Germinal center (tissue), 1 donor: ENCODE results near the gene VNN1.
"Not testable (repeated sequence)": the region's sequence is repeated elsewhere in the genome, so short reads cannot be mapped to it uniquely, and the experiment has no call there.

Experiments
- DNase-seq: peaks from one replicate; pipeline ENCODE4 v3.0.0; 2012; ENCODE audit warnings: mixed read lengths, low spot score

The VNN1 gene

GRCh38 chr6:132669690-132670291 lies 44.1 kb downstream of the VNN1 start:
- DNase-seq, result peak; percentile 27

- DNase-seq, result no peak
Observed at GRCh38 chr6:132666118-132666517, 47.7 kb downstream of the VNN1 start.

GRCh38 chr6:132664309-132665034 lies 49.4 kb downstream of the VNN1 start:
- DNase-seq, result no peak

- no peak for DNase-seq
Observed at GRCh38 chr6:132663661-132664060, 50.2 kb downstream of the VNN1 start.

- no peak for DNase-seq
Observed at GRCh38 chr6:132661906-132662305, 51.9 kb downstream of the VNN1 start.

GRCh38 chr6:132659082-132659481 lies 54.8 kb downstream of the VNN1 start, which contains the start of gene TAAR1:
TSS of gene TAAR1 (minus strand) at chr6:132659182. CDS start at chr6:132646003, 13,179 bp downstream.
- DNase-seq, result no peak

- DNase-seq, result peak; percentile 9
Observed at GRCh38 chr6:132651062-132651461, 62.8 kb downstream of the VNN1 start.

- no peak for DNase-seq
Observed at GRCh38 chr6:132650429-132650828, 63.4 kb downstream of the VNN1 start.

GRCh38 chr6:132648828-132649227 lies 65.0 kb downstream of the VNN1 start:
- no peak for DNase-seq

- DNase-seq, result no peak
Observed at GRCh38 chr6:132648356-132648755, 65.5 kb downstream of the VNN1 start.

- DNase-seq, result peak; percentile 31
Observed at GRCh38 chr6:132643547-132643946, 70.3 kb downstream of the VNN1 start.

GRCh38 chr6:132637135-132637534 lies 76.7 kb downstream of the VNN1 start:
- not testable (repeated sequence) for DNase-seq

GRCh38 chr6:132635906-132636305 lies 77.9 kb downstream of the VNN1 start:
- DNase-seq, result not testable (repeated sequence)

- not testable (repeated sequence) for DNase-seq
Observed at GRCh38 chr6:132635288-132635687, 78.6 kb downstream of the VNN1 start.

- DNase-seq, result no peak
Observed at GRCh38 chr6:132634796-132635195, 79.1 kb downstream of the VNN1 start.

GRCh38 chr6:132633362-132633761 lies 80.5 kb downstream of the VNN1 start:
- no peak for DNase-seq
